Neuronal stem cell (in vitro differentiated cells): ENCODE results near the gene MYO1E.

Source experiments
- DNase-seq: peaks from one replicate; pipeline ENCODE4 v3.0.0-alpha.2; 2013; ENCODE audit warnings: low spot score
- H2AFZ ChIP-seq: one replicate; pipeline ENCODE4 v1.6.1; 2013; ENCODE audit warnings: mild to moderate bottlenecking, low read length, inconsistent platforms
- H2AK5ac ChIP-seq: 2 replicates; pipeline ENCODE4 v1.6.1; 2013; ENCODE audit warnings: low read depth, mild to moderate bottlenecking, inconsistent platforms, low read length, moderate library complexity, mixed read lengths
- H2BK120ac ChIP-seq: 2 replicates; pipeline ENCODE4 v1.6.1; 2013; ENCODE audit warnings: low read depth, mild to moderate bottlenecking, inconsistent platforms, low read length, moderate library complexity, mixed read lengths
- H2BK12ac ChIP-seq: one replicate; pipeline ENCODE4 v1.6.1; 2013; ENCODE audit warnings: low read length, inconsistent platforms
- H2BK15ac ChIP-seq: 2 replicates; pipeline ENCODE4 v1.6.1; 2013; ENCODE audit warnings: mild to moderate bottlenecking, low read length, inconsistent platforms, mixed read lengths
- H2BK5ac ChIP-seq: one replicate; pipeline ENCODE4 v1.6.1; 2013; ENCODE audit warnings: inconsistent platforms, mild to moderate bottlenecking, low read length, moderate library complexity
- H3K14ac ChIP-seq: one replicate; pipeline ENCODE4 v1.6.1; 2013; ENCODE audit warnings: low read length, inconsistent platforms
- H3K18ac ChIP-seq: 2 replicates; pipeline ENCODE4 v1.6.1; 2013; ENCODE audit warnings: low read length, inconsistent platforms
- H3K23ac ChIP-seq: 2 replicates; pipeline ENCODE4 v1.6.1; 2013; ENCODE audit warnings: low read depth, mild to moderate bottlenecking, mixed read lengths, low read length, inconsistent platforms; ENCODE audit not compliant: poor library complexity
- H3K27ac ChIP-seq: replicated peaks from 3 replicates; pipeline ENCODE4 v1.5.1; 2013; ENCODE audit warnings: low read length, inconsistent platforms
- H3K27me3 ChIP-seq, 3 experiments: 2 replicates each; pipeline ENCODE4 v1.6.1; 2013; ENCODE audit warnings: low read length in 3 of 3, mild to moderate bottlenecking in 2 of 3, inconsistent platforms in 1 of 3, low read depth in 1 of 3, mixed read lengths in 1 of 3, moderate library complexity in 1 of 3; ENCODE audit not compliant: control insufficient read depth in 3 of 3, insufficient read depth in 3 of 3
- H3K36me3 ChIP-seq, 2 donors: replicated peaks in 1 of 2; 2 replicates each; pipeline ENCODE4 v1.6.1; 2013; ENCODE audit warnings: low read length in 2 of 2; ENCODE audit not compliant: control insufficient read depth in 2 of 2, insufficient read depth in 2 of 2
- H3K4ac ChIP-seq: 2 replicates; pipeline ENCODE4 v1.6.1; 2013; ENCODE audit warnings: inconsistent platforms, mild to moderate bottlenecking, low read length, moderate library complexity
- H3K4me1 ChIP-seq, 2 donors: 1 replicate in 1 of 2; 2 replicates in 1 of 2; pipeline ENCODE4 v1.6.1; 2013; ENCODE audit warnings: low read length in 2 of 2, low read depth in 1 of 2; ENCODE audit not compliant: control insufficient read depth in 2 of 2, insufficient read depth in 1 of 2
- H3K4me2 ChIP-seq: one replicate; pipeline ENCODE4 v1.6.1; 2013; ENCODE audit warnings: mild to moderate bottlenecking, low read length, inconsistent platforms; ENCODE audit not compliant: insufficient read depth, poor library complexity, severe bottlenecking
- H3K4me3 ChIP-seq, 2 donors: 2 replicates each; pipeline ENCODE4 v1.5.1; 2013; ENCODE audit warnings: low read length in 2 of 2, mild to moderate bottlenecking in 2 of 2, inconsistent platforms in 1 of 2, moderate library complexity in 1 of 2
- H3K79me1 ChIP-seq: one replicate; pipeline ENCODE4 v1.6.1; 2013; ENCODE audit warnings: low read depth, mild to moderate bottlenecking, inconsistent platforms, low read length, moderate library complexity
- H3K9ac ChIP-seq: one replicate; pipeline ENCODE4 v1.6.1; 2013; ENCODE audit warnings: mild to moderate bottlenecking, low read depth, low read length, inconsistent platforms; ENCODE audit not compliant: poor library complexity
- H3K9me3 ChIP-seq, 2 donors: replicated peaks in 1 of 2; 2 replicates each; pipeline versions ENCODE3 to v1.6.1; 2013; ENCODE audit warnings: low read length in 2 of 2, mild to moderate bottlenecking in 2 of 2, inconsistent platforms in 1 of 2, low read depth in 1 of 2, mixed read lengths in 1 of 2, moderate library complexity in 1 of 2; ENCODE audit not compliant: control insufficient read depth in 2 of 2, insufficient read depth in 1 of 2
- H4K8ac ChIP-seq: one replicate; pipeline ENCODE4 v1.6.1; 2013; ENCODE audit warnings: low read depth, mild to moderate bottlenecking, inconsistent platforms, low read length, moderate library complexity
- H4K91ac ChIP-seq: one replicate; pipeline ENCODE4 v1.6.1; 2013; ENCODE audit warnings: low read length, low read depth, mild to moderate bottlenecking, inconsistent platforms; ENCODE audit not compliant: poor library complexity
- WGBS, 2 donors: extraction: QIAGEN DNeasy Blood & Tissue Kit; methylation state at CpG; one replicate each; pipeline ENCODE4 v1.1.7; 2013; ENCODE audit warnings: missing lambda C conversion rate in 2 of 2, mixed read lengths in 1 of 2; ENCODE audit not compliant: insufficient read length in 2 of 2, insufficient replicate concordance in 1 of 2; ENCODE audit errors: extremely low coverage in 2 of 2; 5-methylcytosine and 5-hydroxymethylcytosine counted together

MYO1E gene

DNA sequence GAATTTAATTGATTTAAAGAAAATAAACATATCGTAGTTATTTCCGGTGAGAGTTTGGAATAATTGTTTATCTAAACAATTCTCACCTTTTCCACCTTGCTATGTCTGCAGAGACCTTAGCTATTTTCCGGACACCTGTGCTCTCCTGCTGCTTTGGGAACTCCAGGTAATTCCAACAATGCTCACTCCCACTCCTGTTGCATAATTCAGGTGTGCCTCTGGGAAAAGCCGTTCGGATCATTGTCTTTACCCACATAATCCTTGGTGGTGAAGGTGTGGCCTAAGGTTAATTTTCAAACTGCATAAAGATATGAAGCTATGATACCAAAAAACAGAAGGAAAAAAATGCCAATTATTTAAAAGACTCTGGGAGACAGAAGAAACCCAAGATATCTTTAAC lies 106.6 kb downstream of the MYO1E start:
- no peak overlapping the region for H2AFZ ChIP-seq

DNA sequence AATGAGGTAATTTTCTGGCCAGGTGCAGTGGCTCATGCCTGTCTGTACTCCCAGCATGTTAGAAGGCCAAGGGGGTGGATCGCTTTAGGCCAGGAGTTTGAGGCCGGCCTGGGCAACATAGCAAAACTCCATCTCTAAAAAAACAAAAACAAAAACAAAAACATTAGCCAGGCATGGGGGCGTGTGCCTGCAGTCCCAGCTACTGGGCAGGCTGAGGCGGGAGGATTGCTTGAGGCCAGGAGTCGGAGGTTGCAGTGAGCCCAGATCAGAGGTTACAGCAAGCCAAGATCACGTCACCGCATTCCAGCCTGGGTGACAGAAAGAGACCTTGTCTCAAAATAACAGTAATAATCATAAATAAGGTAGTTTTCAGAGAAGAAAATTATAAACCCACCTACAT lies 110.4 kb downstream of the MYO1E start:
- Histone ChIP-seq H3K9me3 (no peaks in the 10 kb centered on the region), H4K91ac (no peak overlapping the region), H3K79me1 (no peaks in the 10 kb centered on the region), H2AFZ (no peak overlapping the region), H3K4ac (no peak overlapping the region), H3K4me1 (peaks cover 2 to 8% of the 10 kb centered on the region in 2 donors), H3K23ac (no peak overlapping the region), H2BK12ac (no peak overlapping the region), H3K4me2 (no peak overlapping the region), H3K27me3 (no peaks in the 10 kb centered on the region), H4K8ac (no peak overlapping the region), H3K9ac (no peak overlapping the region), H3K27ac (no peak overlapping the region), H2BK120ac (no peak overlapping the region), H2BK15ac (no peak overlapping the region), H3K4me3 (no peak overlapping the region), H3K18ac (no peak overlapping the region), H3K14ac (no peak overlapping the region), H3K36me3 (no peaks in the 10 kb centered on the region), H2AK5ac (peak overlapping the region; percentile 56), H2BK5ac (no peak overlapping the region)
- no peak for DNase-seq
- no CpG with 5 or more reads among the region's 7 CpGs for WGBS, 2 donors

More for the DNA sequence above, 106.6 kb downstream of the MYO1E start:
- no peaks in the 10 kb centered on the region for H3K9me3 ChIP-seq
- no peak overlapping the region for H2BK12ac ChIP-seq
- H2AK5ac ChIP-seq: no peak overlapping the region
- H2BK5ac ChIP-seq: no peak overlapping the region
- H3K79me1 ChIP-seq: no peaks in the 10 kb centered on the region
- H3K9ac ChIP-seq: no peak overlapping the region
- no peak overlapping the region for H2BK15ac ChIP-seq
- no CpG with 5 or more reads among the region's 5 CpGs for WGBS, 2 donors
- H3K18ac ChIP-seq: no peak overlapping the region
- no peaks in the 10 kb centered on the region for H3K27me3 ChIP-seq
- H3K4me3 ChIP-seq: no peak overlapping the region
- no peak overlapping the region for H3K4me2 ChIP-seq
- H3K14ac ChIP-seq: no peak overlapping the region
- DNase-seq: no peak
- H4K8ac ChIP-seq: no peak overlapping the region
- H3K23ac ChIP-seq: no peak overlapping the region
- no peak overlapping the region for H3K27ac ChIP-seq
- H3K36me3 ChIP-seq: no peaks in the 10 kb centered on the region
- no peak overlapping the region for H3K4ac ChIP-seq
- H3K4me1 ChIP-seq: no peaks in the 10 kb centered on the region
- no peak overlapping the region for H2BK120ac ChIP-seq
- no peak overlapping the region for H4K91ac ChIP-seq

DNA sequence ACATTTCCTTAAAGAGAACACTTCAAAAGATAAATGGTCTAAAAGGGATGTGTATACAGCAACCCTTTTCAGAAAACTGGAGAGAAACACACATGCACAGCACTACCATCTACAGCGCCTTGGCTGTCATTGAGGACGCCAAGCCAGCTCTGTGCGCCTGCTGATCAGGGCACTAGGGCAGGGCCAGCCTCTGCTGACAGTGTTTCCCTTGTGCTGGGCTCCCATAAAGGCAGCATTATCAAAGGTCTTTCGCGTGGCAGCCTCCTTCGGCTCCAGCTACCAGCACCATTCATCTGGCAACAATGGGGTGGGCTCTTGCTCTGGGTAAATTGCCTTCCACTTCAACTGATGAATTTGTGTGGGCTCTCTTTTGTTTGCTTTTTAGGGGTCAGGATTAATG lies 112.6 kb downstream of the MYO1E start:
- Histone ChIP-seq H2AK5ac (no peak overlapping the region), H3K9me3 (no peaks in the 10 kb centered on the region), H2BK15ac (no peak overlapping the region), H2AFZ (no peak overlapping the region), H3K79me1 (no peaks in the 10 kb centered on the region), H3K23ac (no peak overlapping the region), H4K8ac (no peak overlapping the region), H3K9ac (no peak overlapping the region), H3K4me1 (peaks cover 2 to 8% of the 10 kb centered on the region in 2 donors), H3K18ac (no peak overlapping the region), H3K36me3 (peaks cover 0 to 1% of the 10 kb centered on the region in 2 donors), H3K14ac (no peak overlapping the region), H4K91ac (no peak overlapping the region), H2BK12ac (no peak overlapping the region), H2BK5ac (no peak overlapping the region), H3K27ac (peak overlapping the region; percentile 45), H3K27me3 (no peaks in the 10 kb centered on the region), H3K4ac (no peak overlapping the region), H2BK120ac (no peak overlapping the region), H3K4me2 (no peak overlapping the region), H3K4me3 (no peak overlapping the region)
- DNase-seq: peak; percentile 70
- no CpG with 5 or more reads among the region's 6 CpGs for WGBS, 2 donors

DNA sequence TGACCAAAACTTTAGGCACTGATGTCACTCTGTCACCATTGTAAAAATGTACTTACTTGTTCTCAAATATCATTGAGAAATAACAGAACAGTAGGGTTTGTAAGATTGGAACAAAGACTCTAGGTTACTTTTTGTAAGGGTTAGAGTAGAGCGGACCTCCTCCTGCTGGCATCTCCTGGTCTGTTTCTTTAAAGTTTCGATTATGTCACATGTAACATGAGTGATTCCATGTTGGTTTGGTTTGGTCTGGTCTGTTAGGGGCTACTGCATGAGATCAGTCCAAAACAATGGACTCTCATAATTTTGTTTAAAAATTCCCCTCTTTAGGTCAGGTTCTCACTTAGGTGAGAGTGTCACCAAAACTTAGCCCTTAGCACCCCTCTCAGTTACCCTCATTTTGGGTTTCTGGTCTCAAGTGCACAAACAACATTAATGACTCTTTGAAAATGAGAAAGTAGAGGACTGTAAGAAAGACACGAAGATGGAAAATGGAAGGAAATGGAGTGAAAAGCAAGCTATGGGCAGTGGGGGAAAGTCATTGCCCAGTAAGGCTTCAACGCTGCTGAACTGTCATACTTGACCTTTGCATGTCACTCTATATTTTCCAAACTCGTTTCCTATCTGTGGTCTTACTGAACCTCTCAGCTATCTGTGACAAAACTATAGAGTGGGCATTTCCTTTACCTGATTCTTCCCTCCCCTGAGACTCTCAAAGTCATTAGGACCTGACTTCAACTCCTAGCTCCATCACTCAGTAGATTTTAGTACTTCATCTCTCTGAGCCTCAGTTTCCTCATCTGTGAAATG lies 113.3 kb downstream of the MYO1E start:
- H3K36me3 ChIP-seq: peaks cover 0 to 1% of the 10 kb centered on the region in 2 donors
- H2BK5ac ChIP-seq: no peak overlapping the region
- no peak overlapping the region for H3K27ac ChIP-seq
- H3K79me1 ChIP-seq: no peaks in the 10 kb centered on the region
- no peak overlapping the region for H4K8ac ChIP-seq
- H3K9me3 ChIP-seq: no peaks in the 10 kb centered on the region
- no peak overlapping the region for H4K91ac ChIP-seq
- H3K4ac ChIP-seq: no peak overlapping the region
- H2BK12ac ChIP-seq: no peak overlapping the region
- no peak overlapping the region for H3K4me3 ChIP-seq
- H2BK15ac ChIP-seq: no peak overlapping the region
- H3K9ac ChIP-seq: no peak overlapping the region
- WGBS, 2 donors: no CpG with 5 or more reads among the region's 5 CpGs
- H2BK120ac ChIP-seq: no peak overlapping the region
- no peak overlapping the region for H3K4me2 ChIP-seq
- H2AK5ac ChIP-seq: no peak overlapping the region
- H3K14ac ChIP-seq: no peak overlapping the region
- no peak overlapping the region for H3K23ac ChIP-seq
- H3K4me1 ChIP-seq: peaks cover 2 to 8% of the 10 kb centered on the region in 2 donors
- H3K27me3 ChIP-seq: no peaks in the 10 kb centered on the region
- no peak for DNase-seq
- no peak overlapping the region for H3K18ac ChIP-seq
- no peak overlapping the region for H2AFZ ChIP-seq
